Measurements from ENCODE around the gene SLFN14. TPM values are rescaled to one million over a fixed set of nuclear protein-coding genes. Genes with fewer than 3 reads are reported as not detected.

Gene SLFN14
- total RNA-seq, result not detected
- long read RNA-seq, result 0 reads

DNA sequence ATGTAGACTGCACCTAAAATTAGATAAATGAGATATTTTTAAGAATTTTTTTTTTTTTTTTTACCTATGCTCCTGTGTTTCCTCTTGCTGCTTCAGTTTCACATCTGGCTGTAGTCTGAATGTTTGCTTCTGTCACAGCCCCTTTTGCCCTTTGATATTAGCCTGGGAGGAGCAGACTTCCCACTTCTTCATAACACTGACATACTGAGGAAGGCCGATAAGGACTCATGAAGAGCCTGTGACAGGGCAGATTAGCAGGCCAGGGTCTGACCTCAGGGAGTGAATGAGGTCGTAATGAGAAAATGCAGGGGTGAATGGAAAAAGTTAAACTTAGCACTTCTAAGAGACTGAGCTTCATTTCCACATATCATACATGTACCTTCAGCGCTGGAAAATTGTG is at the start of gene SLFN14:
SLFN14 (minus strand) TSS at position 117 of the 400 bp plus-strand sequence. CDS start 2,757 bp downstream, outside the sequence.
- intact Hi-C loops (cut with DNase I), result no loop called here
- ATAC-seq (ENCODE audit: poor library complexity) (no peak), DNase-seq (no peak)

DNA sequence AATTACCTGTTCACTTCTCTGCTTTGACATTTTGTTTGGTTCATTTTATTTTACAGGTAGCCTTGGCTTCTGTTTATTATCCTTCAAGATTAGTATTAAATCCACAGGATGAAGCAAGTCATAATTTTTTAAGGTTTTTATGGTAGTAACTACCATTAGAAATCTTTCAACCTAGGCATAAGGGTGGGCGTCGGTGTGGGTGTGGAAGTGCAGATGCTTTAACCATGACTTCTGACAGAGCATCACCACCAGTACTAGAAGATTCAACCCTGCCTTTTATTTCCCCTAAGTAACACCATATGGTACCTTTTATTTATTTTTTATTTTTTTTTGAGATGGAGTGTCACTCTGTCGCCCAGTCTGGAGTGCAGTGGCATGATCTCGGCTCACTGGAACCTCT is 49.2 kb upstream of the SLFN14 start:
- ATAC-seq (ENCODE audit: poor library complexity), result no peak
- intact Hi-C loops (cut with DNase I), result no loop called here
- DNase-seq, result no peak

DNA sequence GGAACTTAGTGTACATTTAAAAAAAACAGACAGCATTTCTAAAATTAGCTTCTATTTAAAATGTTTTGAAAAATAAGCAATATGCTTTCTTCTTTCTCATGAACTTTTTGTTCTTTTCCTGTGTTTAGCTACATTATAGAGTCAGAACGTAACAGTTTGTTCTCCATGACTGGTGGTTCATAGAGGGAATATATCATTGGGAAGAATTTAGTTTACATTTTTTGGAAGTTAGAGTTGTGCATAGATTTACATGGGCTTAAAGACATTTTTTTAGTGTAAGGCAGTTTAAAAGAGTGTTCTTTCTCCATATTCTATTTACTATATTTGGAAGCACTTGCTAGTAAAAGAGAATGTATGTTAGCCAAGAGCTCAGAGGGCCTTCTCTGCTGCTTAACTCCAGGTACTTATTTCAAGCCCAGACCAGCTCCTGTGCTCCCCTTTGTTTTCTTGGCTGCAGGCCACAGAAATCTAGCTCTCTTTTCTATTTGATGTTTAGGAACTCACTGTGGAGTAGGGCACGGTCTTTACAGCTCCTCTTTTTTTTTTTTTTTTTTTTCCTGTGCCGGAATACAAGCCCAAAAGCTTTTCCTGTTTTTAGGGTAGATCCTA is 46.7 kb upstream of the SLFN14 start:
- intact Hi-C loops (cut with DNase I), result no loop called here
- ATAC-seq (ENCODE audit: poor library complexity) (no peak), DNase-seq (no peak)

GRCh38 chr17:35605678-35606077 is 45.1 kb upstream of the SLFN14 start:
- intact Hi-C loops (cut with DNase I), result no loop called here
- ATAC-seq (ENCODE audit: poor library complexity) (no peak), DNase-seq (no peak)

- DNase-seq (no peak), ATAC-seq (ENCODE audit: poor library complexity) (no peak)
- intact Hi-C loops (cut with DNase I), result no loop called here
Measured at GRCh38 chr17:35603674-35604073, 43.1 kb upstream of the SLFN14 start.

DNA sequence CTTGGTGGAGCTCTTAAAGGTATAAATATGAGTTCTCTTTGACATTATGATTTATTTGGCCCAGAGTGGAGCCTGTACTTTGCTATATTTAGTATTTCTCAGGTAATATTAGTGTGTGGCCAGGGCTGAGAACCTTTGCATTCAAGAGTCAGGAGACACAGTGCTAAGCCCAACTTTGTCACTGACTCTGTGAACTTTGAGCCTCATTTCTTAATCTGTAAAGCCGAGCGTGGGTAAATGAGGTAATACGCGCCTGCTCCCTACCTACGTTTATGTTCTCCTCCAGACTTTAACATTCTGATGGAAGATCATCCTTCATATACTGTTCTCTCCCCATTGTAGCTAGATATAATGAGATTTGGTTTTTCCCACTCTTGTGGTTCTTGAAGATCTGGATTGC is 37.0 kb upstream of the SLFN14 start:
- intact Hi-C loops (cut with DNase I), result no loop called here
- DNase-seq (no peak), ATAC-seq (ENCODE audit: poor library complexity) (no peak)

GRCh38 chr17:35596530-35597233 is 36.1 kb upstream of the SLFN14 start:
- ATAC-seq (ENCODE audit: poor library complexity) (peak; percentile 26), DNase-seq (no peak)
- intact Hi-C loops (cut with DNase I), result no loop called here

- intact Hi-C loops (cut with DNase I), result no loop called here
- ATAC-seq (ENCODE audit: poor library complexity) (peak; percentile 53), DNase-seq (no peak)
Measured at GRCh38 chr17:35596072-35596471, 35.5 kb upstream of the SLFN14 start.

DNA sequence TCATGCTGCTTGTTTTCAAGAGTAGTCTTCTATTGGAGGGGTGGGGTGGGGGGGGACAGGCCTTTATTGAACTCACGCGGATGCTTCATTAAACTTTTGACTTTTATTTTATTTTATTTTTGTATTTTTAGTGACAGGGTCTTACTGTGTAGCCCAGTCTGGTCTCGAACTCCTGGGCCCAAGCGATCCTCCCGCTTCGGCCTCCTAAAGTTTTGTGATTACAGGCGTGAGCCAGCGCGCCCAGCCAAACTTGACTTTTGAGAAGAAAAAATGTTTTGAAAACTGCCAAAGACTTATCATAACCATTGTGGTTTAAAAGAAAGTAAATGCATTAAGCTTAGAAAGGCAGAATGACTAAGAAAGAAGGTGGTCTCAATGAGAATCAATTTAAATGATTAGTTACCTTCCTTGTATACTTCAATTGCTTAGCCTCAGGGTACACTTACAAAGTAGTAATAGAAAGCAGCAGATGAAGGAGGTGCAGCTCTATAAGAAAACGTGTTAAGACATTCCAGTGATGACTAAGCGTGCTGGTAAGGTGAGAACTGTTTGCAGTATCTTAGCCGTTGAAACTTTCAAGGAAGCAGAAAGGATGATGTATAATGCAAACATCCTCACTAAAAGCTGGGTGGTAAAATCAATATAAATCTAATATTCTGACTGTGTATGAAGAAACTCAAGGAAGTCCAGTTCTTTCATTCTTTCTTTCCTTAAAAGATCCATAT is 27.7 kb upstream of the SLFN14 start:
- DNase-seq (no peak), ATAC-seq (ENCODE audit: poor library complexity) (no peak)
- intact Hi-C loops (cut with DNase I), result no loop called here

DNA sequence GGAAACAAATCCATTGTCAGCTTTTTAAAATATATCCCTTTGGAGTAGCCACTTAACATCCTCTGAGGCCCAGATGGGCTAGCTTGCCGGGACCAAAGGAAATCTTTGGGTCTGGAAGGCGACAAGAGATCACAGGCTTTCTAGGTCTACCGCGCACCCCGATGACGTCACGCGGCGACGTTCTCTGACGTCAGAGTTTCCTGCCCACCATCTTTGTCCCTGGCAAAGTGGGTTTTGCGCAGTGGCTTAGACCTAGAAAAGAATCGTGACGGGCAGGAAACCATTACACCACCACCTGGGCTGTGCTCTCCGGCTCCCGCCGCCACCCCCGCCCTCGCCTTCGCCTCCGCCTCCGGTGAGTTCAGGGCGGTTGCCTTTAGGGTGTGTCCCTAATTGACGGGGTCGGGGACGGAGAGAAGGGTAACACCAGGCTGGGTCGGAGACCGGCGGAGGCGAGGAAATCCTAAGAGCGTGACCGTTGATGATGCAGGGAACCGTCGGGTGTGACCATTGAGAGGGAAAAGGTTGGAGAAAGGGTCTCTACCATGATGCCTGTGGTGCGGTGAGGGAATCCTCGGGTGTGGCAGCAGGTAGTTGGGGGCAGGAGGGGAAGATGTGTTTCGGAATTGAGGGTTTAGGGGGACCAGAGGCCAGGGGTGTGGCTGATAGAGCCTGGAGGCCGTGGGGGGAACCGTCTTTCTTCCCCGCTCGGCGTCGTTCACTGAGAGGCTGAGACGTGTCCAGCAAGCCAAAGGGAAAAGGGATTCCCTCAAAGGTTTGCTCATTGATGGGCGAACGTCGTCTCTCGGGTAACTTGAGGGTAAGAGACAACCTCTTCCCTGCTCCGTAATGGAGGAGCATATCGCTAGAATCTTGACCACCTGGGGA is 26.7 kb upstream of the SLFN14 start, which contains the start of gene AP2B1:
AP2B1 (plus strand) TSS at position 249 of the 888 bp plus-strand sequence. CDS start 6,709 bp downstream, outside the sequence.
- peak; percentile 95 for ATAC-seq (ENCODE audit: poor library complexity)
- intact Hi-C loops (cut with DNase I), result no loop called here
- peak; percentile 97 for DNase-seq

DNA sequence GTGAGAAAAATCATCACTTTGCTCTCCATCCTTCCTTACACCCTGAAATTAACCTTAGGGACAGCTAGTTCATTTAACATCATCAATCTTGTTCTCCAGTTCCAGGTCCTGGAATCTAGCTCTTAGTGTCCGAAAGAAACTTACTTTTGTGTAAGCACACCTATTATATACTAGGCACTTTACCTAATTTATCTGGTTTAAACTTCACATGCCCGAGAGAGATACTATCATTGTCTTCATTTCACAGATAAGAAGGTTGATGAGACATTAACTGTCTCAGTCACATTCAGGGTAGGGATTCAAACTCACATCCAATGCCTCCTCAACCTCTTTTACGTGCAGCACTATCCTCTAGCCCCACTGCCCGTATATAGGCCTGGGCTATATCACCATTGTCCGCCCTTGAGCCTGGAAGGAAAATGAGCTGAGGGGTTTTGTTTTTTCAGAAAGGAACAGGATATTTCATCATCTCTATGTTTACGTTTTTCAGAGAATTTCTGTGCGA is 26.0 kb upstream of the SLFN14 start:
- ATAC-seq (ENCODE audit: poor library complexity), result peak; percentile 18
- intact Hi-C loops (cut with DNase I), result no loop called here
- no peak for DNase-seq

GRCh38 chr17:35584061-35584460 is 23.4 kb upstream of the SLFN14 start:
- intact Hi-C loops (cut with DNase I), result no loop called here
- DNase-seq (no peak), ATAC-seq (ENCODE audit: poor library complexity) (no peak)

GRCh38 chr17:35578929-35579432 is 18.4 kb upstream of the SLFN14 start:
- intact Hi-C loops (cut with DNase I), result no loop called here
- no peak for ATAC-seq (ENCODE audit: poor library complexity)
- DNase-seq, result no peak

DNA sequence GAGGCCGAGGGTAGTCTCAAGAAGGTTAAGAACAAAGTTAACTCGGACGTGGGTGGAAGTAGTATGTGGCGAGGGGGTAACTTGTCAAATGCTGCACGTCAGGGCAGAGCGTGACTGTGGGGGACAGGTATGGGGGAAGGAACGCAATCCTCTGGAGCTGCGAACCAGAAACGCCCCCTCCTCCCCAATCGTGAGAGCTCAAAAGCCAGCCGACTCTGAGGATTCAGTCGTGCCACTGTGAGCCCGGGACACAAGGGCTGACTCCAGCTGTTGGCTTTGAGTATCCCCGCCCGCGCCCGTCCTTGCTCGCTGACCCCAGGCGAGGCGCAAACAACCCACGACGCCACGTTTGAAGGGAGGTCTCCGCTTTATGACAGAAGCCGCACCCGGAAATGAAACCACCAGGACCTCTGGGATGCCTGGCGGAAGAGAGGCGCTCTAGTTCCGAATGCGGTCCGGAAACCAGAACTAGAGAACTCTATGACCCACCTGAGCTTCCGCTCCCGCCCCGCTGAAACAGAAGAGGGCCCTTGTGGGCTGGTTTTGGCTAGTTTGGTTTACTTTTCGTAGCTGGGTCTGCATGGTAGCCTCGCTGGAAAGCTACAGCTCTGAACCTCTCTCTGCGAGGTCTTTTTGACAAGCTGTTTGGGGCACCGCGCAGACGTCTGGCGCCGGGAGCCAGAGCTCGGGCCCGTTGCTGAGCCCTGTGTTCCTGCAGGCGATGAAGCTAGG is 17.7 kb upstream of the SLFN14 start, which contains the start of gene PEX12:
PEX12 (minus strand) TSS at position 375 of the 732 bp plus-strand sequence. CDS start 550 bp downstream, outside the sequence.
- DNase-seq (peak; percentile 92), ATAC-seq (ENCODE audit: poor library complexity) (peak; percentile 98)
- intact Hi-C loops (cut with DNase I), result no loop called here

DNA sequence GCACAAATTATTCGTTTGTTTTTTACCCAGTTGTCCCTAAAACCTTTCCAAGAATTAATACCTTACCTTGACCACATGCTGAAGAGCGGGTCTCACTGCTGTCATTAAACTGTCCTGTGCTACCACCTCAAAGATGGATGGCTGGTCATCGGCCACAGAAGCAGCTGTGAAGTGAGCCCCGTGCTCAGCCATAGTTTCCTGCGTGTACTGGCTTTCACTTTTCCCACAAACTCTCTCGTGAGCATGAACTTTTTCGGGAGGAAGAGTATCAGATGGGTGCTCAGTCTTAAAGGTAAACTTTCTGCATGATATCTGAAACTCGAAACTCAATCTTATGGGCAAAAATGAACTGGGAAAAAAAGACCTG is 17.2 kb upstream of the SLFN14 start:
- ATAC-seq (ENCODE audit: poor library complexity) (peak; percentile 32), DNase-seq (no peak)
- intact Hi-C loops (cut with DNase I), result no loop called here

GRCh38 chr17:35575759-35576158 is 15.1 kb upstream of the SLFN14 start:
- intact Hi-C loops (cut with DNase I), result no loop called here
- ATAC-seq (ENCODE audit: poor library complexity), result no peak
- no peak for DNase-seq

DNA sequence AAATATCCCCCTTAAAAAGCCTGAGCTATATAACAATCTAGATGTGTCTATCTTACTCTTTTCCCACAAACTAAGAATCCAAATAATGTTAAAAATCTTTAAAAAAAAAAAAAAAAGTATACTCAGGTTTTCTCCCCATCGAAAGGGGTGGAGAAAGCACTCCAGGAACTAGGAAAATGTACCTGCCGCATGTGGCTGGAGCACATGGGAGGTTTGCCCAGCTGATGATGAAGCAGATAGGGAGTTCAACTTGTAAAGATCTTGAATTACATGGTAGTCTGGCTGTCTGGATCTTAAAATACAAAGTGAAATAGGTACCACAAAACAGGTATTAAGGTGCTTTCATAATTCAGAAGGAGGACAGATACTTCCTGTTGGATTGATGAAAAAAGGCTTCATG is 8.8 kb upstream of the SLFN14 start:
- ATAC-seq (ENCODE audit: poor library complexity), result no peak
- intact Hi-C loops (cut with DNase I), result no loop called here
- no peak for DNase-seq

DNA sequence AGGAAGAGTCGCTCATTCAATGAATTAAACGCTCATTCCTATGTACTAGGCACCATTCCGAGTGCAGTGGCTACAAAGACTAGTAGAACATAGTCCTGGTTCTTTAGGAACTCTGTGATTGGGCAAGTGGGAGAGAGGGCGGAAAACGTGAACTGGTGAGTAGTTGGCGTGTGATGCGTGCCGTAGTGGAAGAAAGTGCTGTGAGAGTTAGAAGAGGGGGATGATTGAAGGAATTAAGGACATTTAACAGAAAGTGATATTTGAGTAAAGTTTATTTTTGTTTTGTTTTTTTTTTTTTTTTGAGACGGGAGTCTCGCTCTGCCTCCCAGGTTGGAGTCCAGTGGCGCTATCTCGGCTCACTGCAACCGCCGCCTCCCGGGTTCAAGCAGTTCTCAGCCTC is 7.9 kb upstream of the SLFN14 start:
- intact Hi-C loops (cut with DNase I), result no loop called here
- DNase-seq, result no peak
- no peak for ATAC-seq (ENCODE audit: poor library complexity)
